NCI-H226 (cell line): ENCODE measurements around the gene GRHPR.
A peak's percentile ranks its signal among the peaks of the same experiment; 100 is the strongest.
"Not testable (repeated sequence)": the region's sequence is repeated elsewhere in the genome, so short reads cannot be mapped to it uniquely, and the experiment has no call there.

Source experiments
- DNase-seq: peaks from one replicate; pipeline ENCODE4 v3.0.0-alpha.2; 2015

GRHPR gene

DNA sequence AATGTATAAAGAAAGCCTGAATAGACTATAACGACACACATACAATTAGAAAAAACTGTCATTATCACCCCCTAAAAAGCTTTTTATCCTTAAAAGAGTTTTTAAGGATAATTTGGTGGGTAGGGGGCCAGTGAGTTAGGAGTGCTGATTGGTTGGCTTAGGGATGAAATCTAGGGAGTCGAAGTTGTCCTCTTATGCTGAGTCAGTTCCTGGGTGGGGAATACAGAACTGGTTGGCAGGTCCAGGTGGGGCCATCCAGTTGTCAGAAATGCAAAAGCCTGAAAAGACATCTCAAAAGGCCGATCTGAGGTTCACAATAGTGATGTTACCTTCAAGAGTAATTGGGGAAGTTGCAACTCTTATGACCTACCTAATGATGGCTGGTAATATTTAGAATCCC, 29.1 kb downstream of the GRHPR start:
- no peak for DNase-seq

GRCh38 chr9:37452611-37453010, 30.1 kb downstream of the GRHPR start:
- no peak for DNase-seq

DNA sequence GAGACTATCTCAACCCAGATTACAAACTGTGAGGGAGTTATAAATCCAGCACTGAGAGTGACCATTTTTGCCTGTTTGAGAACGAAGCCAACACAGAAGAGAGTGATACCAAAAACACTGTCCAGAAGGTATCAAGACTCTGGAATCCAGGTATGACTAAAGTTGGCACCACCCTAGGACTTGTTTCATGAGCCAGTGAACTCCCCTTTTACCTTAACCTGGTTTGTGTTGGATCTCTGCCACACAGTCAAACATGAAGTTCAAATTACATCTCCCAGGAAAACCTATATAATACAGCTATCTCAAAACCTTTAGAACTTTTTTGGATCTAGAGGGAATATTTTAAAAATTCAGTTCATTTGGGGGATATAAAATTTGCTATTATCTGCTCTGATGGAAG, 31.3 kb downstream of the GRHPR start:
- no peak for DNase-seq

- DNase-seq = no peak
These were observed 31.7 kb downstream of the GRHPR start for GRCh38 chr9:37454238-37454637.

GRCh38 chr9:37455884-37456647, 33.6 kb downstream of the GRHPR start:
- DNase-seq = no peak

GRCh38 chr9:37456817-37457216, 34.3 kb downstream of the GRHPR start:
- DNase-seq = no peak

DNA sequence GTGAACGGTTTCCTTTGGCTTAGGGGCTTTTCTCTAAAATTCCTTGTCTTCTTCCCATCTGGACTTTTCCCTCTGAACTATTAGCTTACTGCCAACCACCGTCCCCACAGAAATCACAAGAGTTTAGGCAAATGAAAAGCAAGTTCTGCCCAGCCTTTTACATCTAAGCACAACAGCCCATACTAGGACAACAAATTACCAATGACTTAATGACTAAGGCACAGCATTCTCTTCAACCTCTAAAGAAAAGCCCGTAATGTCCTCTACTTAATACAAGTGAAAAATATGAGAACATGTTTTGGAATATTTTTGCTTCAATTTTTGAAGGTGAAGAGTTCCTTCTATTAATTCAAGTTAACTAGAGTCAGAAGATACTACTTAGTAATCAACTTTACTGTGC, 41.5 kb downstream of the GRHPR start:
- no peak for DNase-seq

DNA sequence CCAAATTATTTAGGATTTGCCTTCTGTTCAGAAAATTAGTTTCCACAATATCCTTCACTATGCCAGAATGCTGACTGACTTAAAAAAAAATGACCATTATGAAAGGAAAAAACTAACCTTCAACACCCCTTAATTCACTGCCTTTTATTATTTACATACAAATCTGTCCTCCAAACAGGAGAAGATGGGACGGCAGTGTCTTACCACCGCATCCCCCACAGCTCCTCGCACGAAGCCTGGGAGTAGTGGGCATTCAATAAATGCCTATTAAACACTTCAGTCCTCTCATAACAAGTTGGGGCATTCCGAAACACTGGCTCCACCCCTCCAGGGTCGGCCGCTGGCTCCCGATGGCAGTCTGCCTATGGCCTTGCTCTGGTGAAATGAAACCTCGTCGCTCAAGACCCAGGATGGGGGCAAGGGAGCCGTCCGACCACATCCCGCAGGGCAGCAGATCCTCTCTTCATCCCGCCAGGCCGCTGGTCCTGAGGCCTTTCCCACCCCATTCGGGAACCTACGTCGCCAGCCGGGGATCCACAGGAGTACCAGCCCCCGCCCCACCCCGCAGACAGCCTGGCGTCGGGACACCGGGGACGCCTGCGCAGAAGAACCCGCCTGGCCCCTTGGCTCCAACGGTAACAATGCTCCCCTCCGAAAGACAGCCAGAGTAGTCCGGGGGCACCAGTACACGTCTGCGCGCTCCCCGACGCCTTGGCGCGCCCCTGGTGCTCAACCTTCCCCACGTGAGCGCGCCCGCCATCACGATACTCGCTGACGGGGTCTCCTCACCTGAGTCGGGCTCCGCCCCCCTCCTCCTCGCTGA, 42.1 kb downstream of the GRHPR start:
- peak; percentile 83 for DNase-seq

DNA sequence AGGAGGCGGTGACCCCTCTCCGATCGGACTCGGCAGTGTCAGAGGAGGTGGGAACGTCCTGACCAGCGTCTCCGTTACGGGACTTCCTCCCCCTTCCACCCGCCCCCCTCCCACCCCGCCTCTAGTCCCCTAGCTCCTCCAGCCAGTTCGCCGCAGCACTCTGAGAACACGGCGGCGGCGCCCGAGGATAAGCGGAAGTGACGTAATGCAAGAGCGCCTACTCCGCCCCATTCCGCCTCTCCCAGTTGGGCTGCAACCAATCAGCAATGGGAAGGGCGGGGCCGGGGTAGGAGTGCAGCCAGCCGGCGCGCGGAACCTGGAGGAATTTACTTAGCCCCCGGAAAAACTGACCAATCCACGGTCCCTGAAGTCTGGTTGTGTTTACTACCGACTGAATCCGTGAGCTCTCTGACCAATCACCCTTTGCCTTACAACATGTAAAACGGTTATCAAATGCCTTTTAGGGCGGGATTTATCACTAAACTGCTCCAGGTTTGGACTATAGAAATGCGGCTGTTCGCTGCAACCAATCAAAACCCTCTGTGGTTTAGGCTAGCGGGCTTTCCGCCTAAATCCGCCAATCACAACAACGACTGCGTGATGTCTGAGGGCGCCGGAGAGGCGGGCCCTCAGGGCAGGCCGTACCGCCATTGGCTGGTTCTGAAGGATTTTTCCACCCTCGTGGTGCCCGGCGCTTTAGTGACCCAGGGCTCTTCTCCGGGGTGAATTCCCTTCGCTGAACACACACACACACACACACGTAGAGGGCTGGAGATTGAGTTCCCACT, 42.9 kb downstream of the GRHPR start, which contains the start of gene ZBTB5:
Gene ZBTB5 (minus strand): TSS at position 202 of the 788 bp plus-strand sequence. CDS start 22,899 bp downstream, outside the sequence.
- DNase-seq = peak; percentile 93

- no peak for DNase-seq
These were observed 43.7 kb downstream of the GRHPR start for GRCh38 chr9:37466037-37466709.

GRCh38 chr9:37467530-37467929, 45.0 kb downstream of the GRHPR start:
- not testable (repeated sequence) for DNase-seq

GRCh38 chr9:37468620-37469019, 46.1 kb downstream of the GRHPR start:
- no peak for DNase-seq

DNA sequence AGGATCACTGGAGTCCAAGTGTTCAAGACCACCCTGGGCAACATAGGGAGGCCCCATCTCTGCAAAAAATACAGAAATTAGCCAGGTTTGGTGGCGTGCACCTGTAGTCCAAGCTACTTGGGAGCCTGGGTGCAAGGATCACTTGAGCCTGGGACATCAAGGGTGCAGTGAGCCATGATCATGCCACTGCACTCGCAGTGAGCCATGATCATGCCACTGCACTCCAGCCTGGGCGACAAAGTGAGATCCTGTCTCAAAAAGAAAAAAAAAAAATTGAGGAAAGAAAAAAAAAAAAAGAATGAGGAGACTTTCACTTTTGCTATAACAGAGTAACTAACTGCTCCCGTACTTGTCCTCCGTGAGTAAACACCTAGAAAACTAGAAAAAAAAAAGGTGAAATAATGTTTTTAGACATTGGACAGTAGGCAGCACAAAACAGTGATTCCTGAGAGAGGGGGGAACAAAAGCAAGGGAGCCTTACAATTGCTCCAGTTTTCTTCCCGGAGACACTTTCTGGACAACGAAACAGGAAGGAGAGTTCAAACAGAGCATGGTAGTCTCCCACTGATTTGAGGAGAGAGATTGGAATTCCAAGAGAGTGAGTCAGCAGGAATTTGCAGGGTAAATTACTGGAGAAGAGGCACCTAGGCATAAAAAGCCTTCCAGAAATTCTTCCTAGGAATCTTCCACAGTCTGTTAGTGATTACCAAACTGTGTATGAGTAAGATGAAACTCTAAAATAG, 49.6 kb downstream of the GRHPR start:
- DNase-seq = peak; percentile 90

DNA sequence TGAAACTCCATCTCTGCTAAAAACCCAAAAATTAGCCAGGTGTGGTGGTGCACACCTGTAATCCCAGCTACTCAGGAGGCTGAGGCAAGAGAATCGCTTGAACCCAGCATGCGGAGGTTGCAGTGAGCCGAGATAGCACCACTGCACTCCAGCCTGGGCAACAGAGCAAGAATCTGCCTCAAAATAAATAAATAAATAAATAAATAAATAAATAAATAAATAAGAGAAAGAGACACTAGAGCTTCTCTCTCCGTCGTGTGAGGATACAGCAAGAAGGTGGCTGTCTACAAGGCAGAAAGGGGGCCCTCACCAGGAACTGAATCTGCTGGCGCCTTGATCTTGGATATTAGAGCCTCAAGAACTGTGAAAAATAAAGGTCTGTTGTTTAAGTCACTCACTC, 51.5 kb downstream of the GRHPR start:
- DNase-seq = not testable (repeated sequence)

GRCh38 chr9:37474438-37474837, 51.9 kb downstream of the GRHPR start:
- DNase-seq = no peak

- no peak for DNase-seq
These were observed 54.4 kb downstream of the GRHPR start for GRCh38 chr9:37476930-37477329.

- not testable (repeated sequence) for DNase-seq
These were observed 54.9 kb downstream of the GRHPR start for GRCh38 chr9:37477443-37477842.

GRCh38 chr9:37477987-37478619, 55.6 kb downstream of the GRHPR start:
- DNase-seq = not testable (repeated sequence)

- no peak for DNase-seq
These were observed 58.3 kb downstream of the GRHPR start for GRCh38 chr9:37480759-37481158.

GRCh38 chr9:37485389-37486255, 63.1 kb downstream of the GRHPR start, which contains the start of gene POLR1E:
Gene POLR1E (plus strand): TSS chr9:37485948. CDS start chr9:37486048, 100 bp downstream.
- DNase-seq = peak; percentile 86
